ENCODE measurements around the gene HCN3. TPM values are rescaled to one million over a fixed set of nuclear protein-coding genes. Genes with fewer than 3 reads are reported as not detected.

The HCN3 gene
- total and polyA plus RNA-seq, 2 donors (not counting 3 experiments of a cell fraction or from before 2014, with no cell fraction given): 3.3 to 4.1 TPM

DNA sequence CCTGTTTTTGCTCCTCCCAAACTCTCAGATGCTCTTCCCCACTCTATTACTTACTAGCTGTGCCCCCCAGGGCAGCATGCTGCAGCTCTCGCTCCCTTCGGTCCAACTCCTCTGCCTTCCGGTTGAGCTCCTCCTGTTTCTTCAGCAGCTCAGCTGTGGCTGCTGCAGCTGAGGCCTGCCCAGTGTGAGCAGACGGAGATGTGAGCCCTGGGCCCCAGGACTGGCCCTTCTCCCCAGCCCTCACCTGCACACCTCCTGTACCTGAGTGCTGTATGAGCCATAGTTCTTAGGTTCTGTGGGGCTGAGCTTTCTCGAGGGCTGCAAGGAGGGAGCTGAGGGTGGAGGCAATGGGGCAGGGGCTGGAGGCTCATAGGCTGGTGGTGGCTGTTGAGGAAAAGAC is 17.0 kb upstream of the HCN3 start:
- CTCF ChIA-PET: interaction anchor here (1.4 to 2.4 kb wide), 2 partner anchors 10 to 53 kb away, joined by 4 to 13 read pairs; no protein-coding TSS in a partner anchor
- dilution Hi-C loops (cut with MboI; ENCODE audit: extremely low pct_ligation_motif_present, low sequenced_read_pairs) (no loop called here), intact Hi-C loops (cut with micrococcal nuclease) (no loop called here)
- H3K4me2 ChIP-seq (ENCODE audit: insufficient read depth, low read length): no peak overlapping the region
- H3K27ac ChIP-seq (ENCODE audit: insufficient read depth, low read depth, low read length): no peak overlapping the region
- H3K36me3 ChIP-seq (ENCODE audit: control insufficient read depth in 2 of 2, extremely low read depth in 1 of 2, insufficient read depth in 2 of 2, low read length in 2 of 2): peaks cover 6 to 22% of the 10 kb centered on the region in 2 experiments
- H3K9me3 ChIP-seq (replicated peaks; ENCODE audit: control insufficient read depth, insufficient read depth, low read length): no peaks in the 10 kb centered on the region
- H3K9ac ChIP-seq (replicated peaks; ENCODE audit: extremely low read depth, insufficient read depth, low read length): no peak overlapping the region
- H3K9me1 ChIP-seq (replicated peaks; ENCODE audit: control insufficient read depth, extremely low read depth, insufficient read depth, low read length): no peaks in the 10 kb centered on the region
- BruUV-seq (replicated peaks): no TSS peak
- DNase-seq (ENCODE audit: low read depth, low spot score) (no peak), FAIRE-seq (no peak)
- peaks cover 17% of the 10 kb centered on the region for H3K79me2 ChIP-seq (ENCODE audit: control insufficient read depth, insufficient read depth, low read length)
- peaks cover 14% of the 10 kb centered on the region for H3K4me1 ChIP-seq (ENCODE audit: control insufficient read depth, extremely low read depth, insufficient read depth, low read length)
- POLR2A ChIA-PET: no interaction called here
- no peak overlapping the region for H3K4me3 ChIP-seq (replicated peaks in 1 of 3; ENCODE audit: insufficient read depth in 1 of 3, low read depth in 1 of 3, low read length in 3 of 3)
- no peak overlapping the region for H2AFZ ChIP-seq (ENCODE audit: low read depth, low read length)
- no peak for TF ChIP-seq GATA2 (IDR thresholded peaks at IDR 0.05; ENCODE audit: insufficient read depth, insufficient read length, low read depth, low read length)
- no peak for TF ChIP-seq FOS (IDR thresholded peaks at IDR 0.05; ENCODE audit: borderline replicate concordance, insufficient read depth, low read length)
- no peak for TF ChIP-seq CTCF (IDR thresholded peaks at IDR 0.05; ENCODE audit: extremely low read depth in 1 of 2, insufficient read depth in 1 of 2, low read depth in 1 of 2, low read length in 2 of 2)
- no peak for TF ChIP-seq POLR2A (IDR thresholded peaks at IDR 0.05; ENCODE audit: low read depth, low read length)
- TF ChIP-seq EZH2 (IDR thresholded peaks at IDR 0.05; ENCODE audit: borderline replicate concordance, low read depth, low read length, severe bottlenecking): no peak
- no peak for TF ChIP-seq JUN (IDR thresholded peaks at IDR 0.05; ENCODE audit: borderline replicate concordance, insufficient read depth, insufficient read length, low read depth)
- no peak for TF ChIP-seq MYC (IDR thresholded peaks at IDR 0.05; ENCODE audit: low read depth, low read length)
- TF ChIP-seq MAX (IDR thresholded peaks at IDR 0.05; ENCODE audit: insufficient read depth, insufficient read length): no peak
- no peak for TF ChIP-seq POLR2AphosphoS5 (IDR thresholded peaks at IDR 0.05; ENCODE audit: insufficient read depth, low read depth, low read length)
- H4K20me1 ChIP-seq (replicated peaks; ENCODE audit: control insufficient read depth, extremely low read depth, insufficient read depth, low read length): no peaks in the 10 kb centered on the region
- no peaks in the 10 kb centered on the region for H3K27me3 ChIP-seq (ENCODE audit: control insufficient read depth in 2 of 2, insufficient read depth in 2 of 2, low read length in 2 of 2)
